Endothelial cell of umbilical vein (primary cell): Measurements from ENCODE around the gene PPP1R9B. TPM values are rescaled to one million over a fixed set of nuclear protein-coding genes. Genes with fewer than 3 reads are reported as not detected.

Experiments used
- BruUV-seq: library from RNA; stranded (reverse); fragments of 400-500 nt; replicated peaks from 2 replicates; lab custom pipeline; 2021; lab: Mats Ljungman, UMichigan
- CTCF ChIA-PET: fragments of 300-600, 350-600 bp; sonication (Branson Sonifier 250); formaldehyde crosslinking; loops from one replicate; lab custom pipeline; 2021; ENCODE audit warnings: antibody characterized with exemption, inconsistent platforms; lab: Charles Lee
- POLR2A ChIA-PET: fragments of 300-600, 350-600 bp; sonication (Branson Sonifier 250); formaldehyde crosslinking; loops from one replicate; lab custom pipeline; 2021; ENCODE audit warnings: antibody characterized with exemption, inconsistent platforms; lab: Charles Lee
- DNase-seq: peaks from one replicate; pipeline ENCODE4 v3.0.0-alpha.2; 2011; ENCODE audit warnings: low read depth, low spot score
- FAIRE-seq: peaks from 2 replicates; lab custom pipeline; 2011; peaks lifted over from hg19 to GRCh38; lab: Jason Lieb, UNC
- H2AFZ ChIP-seq: 2 replicates; pipeline ENCODE4 v1.6.0; 2012; ENCODE audit warnings: low read depth, low read length, control low read depth, inconsistent platforms
- H3K27ac ChIP-seq: 2 replicates; pipeline ENCODE4 v1.5.1; 2011; ENCODE audit warnings: low read depth, mild to moderate bottlenecking, control low read depth, low read length, moderate library complexity; ENCODE audit not compliant: insufficient read depth
- H3K27me3 ChIP-seq, 2 experiments: 2 replicates each; pipeline versions ENCODE4 v1.6.0 to v1.6.1; 2011; ENCODE audit warnings: low read length in 2 of 2, mixed read lengths in 1 of 2; ENCODE audit not compliant: control insufficient read depth in 2 of 2, insufficient read depth in 2 of 2
- H3K36me3 ChIP-seq, 2 experiments: 2 replicates in 1 of 2; 3 replicates in 1 of 2; pipeline ENCODE4 v1.5.1; 2011; ENCODE audit warnings: low read length in 2 of 2, mild to moderate bottlenecking in 1 of 2, moderate library complexity in 1 of 2; ENCODE audit not compliant: control insufficient read depth in 2 of 2, insufficient read depth in 2 of 2; ENCODE audit errors: extremely low read depth in 1 of 2
- H3K4me1 ChIP-seq: 3 replicates; pipeline ENCODE4 v1.5.1; 2011; ENCODE audit warnings: mild to moderate bottlenecking, low read length; ENCODE audit not compliant: control insufficient read depth, insufficient read depth; ENCODE audit errors: extremely low read depth
- H3K4me2 ChIP-seq: 2 replicates; pipeline ENCODE4 v1.6.1; 2011; ENCODE audit warnings: low read length, control low read depth, mixed read lengths; ENCODE audit not compliant: insufficient read depth
- H3K4me3 ChIP-seq, 3 experiments: fragments of 200-600 bp in 1 of 3; sonication (generic), shearing (Covaris generic) in 1 of 3; replicated peaks in 1 of 3; 2 replicates each; pipeline ENCODE4 v1.5.1; 2011 to 2016; ENCODE audit warnings: control low read depth in 3 of 3, low read length in 3 of 3, mild to moderate bottlenecking in 2 of 3, inconsistent platforms in 1 of 3, low read depth in 1 of 3, moderate library complexity in 1 of 3; ENCODE audit not compliant: insufficient read depth in 1 of 3
- H3K79me2 ChIP-seq: 2 replicates; pipeline ENCODE4 v1.6.0; 2012; ENCODE audit warnings: low read length, inconsistent platforms; ENCODE audit not compliant: control insufficient read depth, insufficient read depth
- H3K9ac ChIP-seq: replicated peaks from 2 replicates; pipeline ENCODE3; 2011; ENCODE audit warnings: low read length, control low read depth; ENCODE audit not compliant: insufficient read depth; ENCODE audit errors: extremely low read depth
- H3K9me1 ChIP-seq: replicated peaks from 3 replicates; pipeline ENCODE4 v1.6.0; 2011; ENCODE audit warnings: mild to moderate bottlenecking, low read length; ENCODE audit not compliant: control insufficient read depth, insufficient read depth; ENCODE audit errors: extremely low read depth
- H3K9me3 ChIP-seq: replicated peaks from 2 replicates; pipeline ENCODE4 v1.5.1; 2012; ENCODE audit warnings: low read length, inconsistent platforms; ENCODE audit not compliant: control insufficient read depth, insufficient read depth
- H4K20me1 ChIP-seq: replicated peaks from 2 replicates; pipeline ENCODE3; 2011; ENCODE audit warnings: mild to moderate bottlenecking, low read length; ENCODE audit not compliant: control insufficient read depth, insufficient read depth; ENCODE audit errors: extremely low read depth
- CTCF ChIP-seq, 2 donors: IDR thresholded peaks; 1 replicate in 1 of 2; 2 replicates in 1 of 2; pipeline ENCODE4 v1.5.1; 2011; ENCODE audit warnings: low read length in 2 of 2, mild to moderate bottlenecking in 2 of 2, moderate library complexity in 2 of 2, control low read depth in 1 of 2, inconsistent platforms in 1 of 2, low read depth in 1 of 2; ENCODE audit not compliant: insufficient read depth in 1 of 2; ENCODE audit errors: extremely low read depth in 1 of 2
- EZH2 ChIP-seq: IDR thresholded peaks from 2 replicates; pipeline ENCODE4 v1.6.1; 2012; ENCODE audit warnings: borderline replicate concordance, low read depth, mild to moderate bottlenecking, moderate library complexity, low read length, inconsistent platforms; ENCODE audit not compliant: severe bottlenecking
- FOS ChIP-seq: IDR thresholded peaks from 2 replicates; pipeline ENCODE4 v1.6.1; 2011; ENCODE audit warnings: mild to moderate bottlenecking, low read length, moderate library complexity, borderline replicate concordance; ENCODE audit not compliant: insufficient read depth
- GATA2 ChIP-seq: IDR thresholded peaks from 2 replicates; pipeline ENCODE4 v1.7.0; 2011; ENCODE audit warnings: low read depth, mild to moderate bottlenecking, moderate library complexity, mixed read lengths, low read length; ENCODE audit not compliant: insufficient read length, insufficient read depth
- JUN ChIP-seq: IDR thresholded peaks from 2 replicates; pipeline ENCODE4 v1.6.1; 2011; ENCODE audit warnings: borderline replicate concordance, low read depth; ENCODE audit not compliant: insufficient read length, insufficient read depth
- MAX ChIP-seq: IDR thresholded peaks from 2 replicates; pipeline ENCODE4 v1.6.1; 2011; ENCODE audit not compliant: insufficient read depth, insufficient read length
- MYC ChIP-seq: IDR thresholded peaks from one replicate; pipeline ENCODE4 v1.6.1; 2011; ENCODE audit warnings: mild to moderate bottlenecking, low read depth, low read length
- POLR2A ChIP-seq: IDR thresholded peaks from 2 replicates; pipeline ENCODE4 v1.6.1; 2012; ENCODE audit warnings: low read depth, mild to moderate bottlenecking, control low read depth, low read length
- POLR2AphosphoS5 ChIP-seq: IDR thresholded peaks from 2 replicates; pipeline ENCODE4 v1.6.1; 2012; ENCODE audit warnings: low read depth, mild to moderate bottlenecking, control low read depth, low read length, moderate library complexity; ENCODE audit not compliant: insufficient read depth
- dilution Hi-C: fragments of 300-500 bp; cut with MboI; formaldehyde crosslinking; loops from one replicate; pipeline ENCODE4 v1.15.0; 2019; ENCODE audit warnings: low sequenced_read_pairs; ENCODE audit not compliant: extremely low pct_ligation_motif_present
- intact Hi-C: fragments of 100-400 bp; cut with micrococcal nuclease; formaldehyde crosslinking; loops from one replicate; pipeline ENCODE4 v1.10.0; 2022
- polyA plus RNA-seq, 4 experiments: library from polyadenylated mRNA; depleted of rRNA in 3 of 4; stranded (reverse) in 3 of 4; unstranded in 1 of 4; fragments of >200 nt; gene quantifications; 2 replicates each; pipeline versions ENCODE4 v1.2.1 to v1.2.3, GENCODE V29; 2011 to 2012; ENCODE audit warnings: missing spikeins in 1 of 4
- total RNA-seq: library from RNA; stranded (reverse); gene quantifications from 2 replicates; pipeline ENCODE4 v1.2.3, GENCODE V29; 2021

Gene PPP1R9B
- total and polyA plus RNA-seq, 2 donors (not counting 3 experiments of a cell fraction or from before 2014, with no cell fraction given) = 20.1 to 60.2 TPM

DNA sequence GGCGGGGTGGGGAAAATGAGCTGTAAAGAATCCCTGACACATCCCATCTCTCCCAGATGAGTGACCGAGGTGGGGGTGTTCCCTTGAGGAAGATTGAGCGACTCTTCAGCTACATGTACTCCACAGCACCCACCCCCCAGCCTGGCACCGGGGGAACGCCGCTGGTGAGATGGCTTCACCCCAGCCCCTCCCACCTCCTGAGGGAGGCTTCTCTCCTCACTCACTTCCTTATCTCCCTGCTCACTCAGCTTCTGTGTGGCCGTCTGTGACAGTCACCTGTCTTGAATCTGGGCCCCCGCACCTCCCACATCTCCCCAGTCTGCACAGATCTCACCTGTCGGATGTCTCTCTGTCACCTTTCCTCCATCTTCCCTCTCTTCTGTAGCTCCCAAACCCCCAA, 41.9 kb downstream of the PPP1R9B start:
- intact Hi-C loops = no loop called here
- BruUV-seq = no TSS peak
- ChIA-PET POLR2A (no interaction called here), CTCF (interaction anchor here (0.6 to 4.1 kb wide), 4 partner anchors 9 to 227 kb away, joined by 4 to 29 read pairs (median 9); no protein-coding TSS in a partner anchor)
- Histone ChIP-seq H3K9me1 (no peaks in the 10 kb centered on the region), H3K9ac (no peak overlapping the region), H3K36me3 (no peaks in the 10 kb centered on the region), H4K20me1 (no peaks in the 10 kb centered on the region), H3K27ac (no peak overlapping the region), H3K79me2 (no peaks in the 10 kb centered on the region), H2AFZ (no peak overlapping the region), H3K9me3 (no peaks in the 10 kb centered on the region), H3K27me3 (no peaks in the 10 kb centered on the region), H3K4me3 (no peak overlapping the region), H3K4me1 (no peaks in the 10 kb centered on the region), H3K4me2 (no peak overlapping the region)
- dilution Hi-C loops = no loop called here
- no peak for TF ChIP-seq EZH2
- TF ChIP-seq POLR2A = no peak
- TF ChIP-seq MYC = no peak
- TF ChIP-seq FOS = no peak
- no peak for TF ChIP-seq GATA2
- TF ChIP-seq JUN = no peak
- TF ChIP-seq POLR2AphosphoS5 = no peak
- no peak for TF ChIP-seq MAX
- no peak for TF ChIP-seq CTCF (IDR thresholded peaks at IDR 0.05; ENCODE audit: extremely low read depth in 1 of 2, insufficient read depth in 1 of 2, low read depth in 1 of 2, low read length in 2 of 2)
- FAIRE-seq (no peak), DNase-seq (no peak)
